ENCODE results near the gene USP7.

DNA sequence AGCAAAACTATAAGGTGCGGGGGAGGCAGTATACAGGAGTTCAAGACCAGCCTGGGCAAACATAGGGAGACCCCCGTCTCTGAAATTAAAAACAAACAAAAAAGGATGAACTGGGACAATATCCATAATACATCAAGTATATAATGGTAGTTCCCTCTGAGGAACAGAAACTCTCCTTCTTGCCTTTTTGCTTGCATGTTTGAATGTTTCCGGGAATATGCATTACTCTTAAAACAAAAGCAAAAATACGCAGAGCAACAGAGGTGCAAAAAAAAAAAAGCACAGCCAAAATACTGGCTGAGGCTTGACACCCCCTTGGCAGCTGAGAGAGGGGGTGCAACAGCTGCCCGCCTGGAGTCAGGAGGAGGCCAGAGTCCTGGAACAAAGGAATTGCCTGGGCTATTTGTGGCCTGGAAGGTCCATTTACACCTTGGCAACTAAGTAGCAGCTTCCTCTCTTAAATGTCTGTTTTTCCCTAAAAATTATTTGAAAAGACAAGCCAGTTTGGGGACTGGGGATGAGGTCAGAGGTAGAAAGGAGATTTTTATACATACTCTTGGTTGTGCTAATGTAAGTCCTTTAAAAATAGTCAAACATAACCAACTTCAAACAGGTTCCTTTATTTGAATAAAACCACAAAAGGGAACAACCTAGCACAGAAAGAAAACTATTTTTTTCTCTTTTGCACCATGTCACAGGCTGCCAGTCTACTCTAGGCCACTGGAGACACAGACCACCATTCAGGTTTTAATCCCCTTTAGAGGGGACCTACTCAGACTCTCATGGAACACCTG lies 19.5 kb downstream of the USP7 start:
- TF ChIP-seq, protein P1, sequence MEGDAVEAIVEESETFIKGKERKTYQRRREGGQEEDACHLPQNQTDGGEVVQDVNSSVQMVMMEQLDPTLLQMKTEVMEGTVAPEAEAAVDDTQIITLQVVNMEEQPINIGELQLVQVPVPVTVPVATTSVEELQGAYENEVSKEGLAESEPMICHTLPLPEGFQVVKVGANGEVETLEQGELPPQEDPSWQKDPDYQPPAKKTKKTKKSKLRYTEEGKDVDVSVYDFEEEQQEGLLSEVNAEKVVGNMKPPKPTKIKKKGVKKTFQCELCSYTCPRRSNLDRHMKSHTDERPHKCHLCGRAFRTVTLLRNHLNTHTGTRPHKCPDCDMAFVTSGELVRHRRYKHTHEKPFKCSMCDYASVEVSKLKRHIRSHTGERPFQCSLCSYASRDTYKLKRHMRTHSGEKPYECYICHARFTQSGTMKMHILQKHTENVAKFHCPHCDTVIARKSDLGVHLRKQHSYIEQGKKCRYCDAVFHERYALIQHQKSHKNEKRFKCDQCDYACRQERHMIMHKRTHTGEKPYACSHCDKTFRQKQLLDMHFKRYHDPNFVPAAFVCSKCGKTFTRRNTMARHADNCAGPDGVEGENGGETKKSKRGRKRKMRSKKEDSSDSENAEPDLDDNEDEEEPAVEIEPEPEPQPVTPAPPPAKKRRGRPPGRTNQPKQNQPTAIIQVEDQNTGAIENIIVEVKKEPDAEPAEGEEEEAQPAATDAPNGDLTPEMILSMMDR (IDR thresholded peaks at IDR 0.05; ENCODE audit: low read depth, low read length, poor library complexity, severe bottlenecking) = no peak
- TF ChIP-seq EZH2phosphoT487 (IDR thresholded peaks at IDR 0.05; ENCODE audit: borderline replicate concordance, low read length) = no peak
